Right lung (tissue), 10 donors: ENCODE results near the gene ASTN2. TPM values are rescaled to one million over a fixed set of nuclear protein-coding genes. Genes with fewer than 3 reads are reported as not detected.

ENCODE experiments used
- DNase-seq, 2 donors: peaks; one replicate each; pipeline ENCODE4 v3.0.0-alpha.2; 2013
- long read RNA-seq, 8 donors: transcript quantifications; one replicate each; lab custom pipeline, GENCODE V29; 2026
- polyA plus RNA-seq, 5 donors: library from polyadenylated mRNA; unstranded; fragments of 120-200 nt; gene quantifications; one replicate each; pipeline versions ENCODE4 v1.2.1 to v1.2.3, GENCODE V29; 2013; ENCODE audit warnings: inconsistent platforms in 1 of 5, low replicate concordance in 1 of 5; ENCODE audit not compliant: insufficient read length in 5 of 5, insufficient read depth in 1 of 5

Gene ASTN2
- polyA plus RNA-seq = 1 to 10 TPM; 4.4 to 5.2 (median 4.8) TPM
- long read RNA-seq, donor 1 = 0 reads
- long read RNA-seq, donor 2 = 0 reads
- long read RNA-seq, donor 3 = 0 reads
- long read RNA-seq, donor 4 = 0 reads
- long read RNA-seq, donor 5 = 0 reads
- long read RNA-seq, donor 6 = 0 reads
- long read RNA-seq, donor 7, full-length matches to known transcripts = 1 of 1 reads
- long read RNA-seq, donor 7, partial matches to known transcripts = 0 of 1 reads
- long read RNA-seq, donor 7, other reads (novel, unspliced or antisense) = 0 of 1 reads
- long read RNA-seq, donor 8, partial matches to known transcripts = 23 of 23 reads
- long read RNA-seq, donor 8, other reads (novel, unspliced or antisense) = 0 of 23 reads

GRCh38 chr9:117414906-117415331, at the start of gene ASTN2:
Gene ASTN2 (minus strand): TSS chr9:117415057. CDS start chr9:117414938, 119 bp downstream.
- DNase-seq = no peak

GRCh38 chr9:117462861-117463260, 48.0 kb upstream of the ASTN2 start:
- DNase-seq = no peak

GRCh38 chr9:117461386-117461785, 46.5 kb upstream of the ASTN2 start:
- no peak for DNase-seq

- DNase-seq = no peak
Observed at GRCh38 chr9:117460743-117461142, 45.9 kb upstream of the ASTN2 start.

- no peak for DNase-seq
Observed at GRCh38 chr9:117459913-117460312, 45.1 kb upstream of the ASTN2 start.

GRCh38 chr9:117458066-117458465, 43.2 kb upstream of the ASTN2 start:
- no peak for DNase-seq

GRCh38 chr9:117454711-117455110, 39.9 kb upstream of the ASTN2 start:
- DNase-seq = no peak

- DNase-seq = no peak
Observed at GRCh38 chr9:117453737-117454136, 38.9 kb upstream of the ASTN2 start.

- DNase-seq = no peak
Observed at GRCh38 chr9:117451311-117451710, 36.5 kb upstream of the ASTN2 start.

GRCh38 chr9:117448066-117448465, 33.2 kb upstream of the ASTN2 start:
- DNase-seq = no peak

GRCh38 chr9:117445631-117446030, 30.8 kb upstream of the ASTN2 start:
- no peak for DNase-seq

- DNase-seq = no peak
Observed at GRCh38 chr9:117444501-117444900, 29.6 kb upstream of the ASTN2 start.

- DNase-seq = no peak
Observed at GRCh38 chr9:117437283-117437682, 22.4 kb upstream of the ASTN2 start.

- DNase-seq = no peak
Observed at GRCh38 chr9:117435630-117436261, 20.9 kb upstream of the ASTN2 start.

- DNase-seq = no peak
Observed at GRCh38 chr9:117434566-117434965, 19.7 kb upstream of the ASTN2 start.

GRCh38 chr9:117430813-117431212, 16.0 kb upstream of the ASTN2 start:
- no peak for DNase-seq

- DNase-seq = no peak
Observed at GRCh38 chr9:117427357-117427913, 12.6 kb upstream of the ASTN2 start.

GRCh38 chr9:117425566-117425965, 10.7 kb upstream of the ASTN2 start:
- no peak for DNase-seq

GRCh38 chr9:117424291-117424690, 9.4 kb upstream of the ASTN2 start:
- no peak for DNase-seq

GRCh38 chr9:117418111-117418510, 3.3 kb upstream of the ASTN2 start:
- DNase-seq = no peak

GRCh38 chr9:117416856-117417255, 2.0 kb upstream of the ASTN2 start:
- DNase-seq = no peak

- no peak for DNase-seq
Observed at GRCh38 chr9:117415358-117415914, 579 bp upstream of the ASTN2 start.
